Immature natural killer cell (primary cell): ENCODE data around the gene C11orf58. TPM values are rescaled to one million over a fixed set of nuclear protein-coding genes. Genes with fewer than 3 reads are reported as not detected.

ENCODE experiments used
- DNase-seq, 3 donors: peaks; one replicate each; pipeline ENCODE4 v3.0.0; 2022; ENCODE audit warnings: mixed read lengths in 1 of 3
- H3K27ac Mint-ChIP-seq, 6 donors: one replicate each; pipeline ENCODE4 v1.8.0; 2020; ENCODE audit warnings: mixed read lengths in 6 of 6, mild to moderate bottlenecking in 5 of 6, inconsistent platforms in 4 of 6, moderate library complexity in 3 of 6
- H3K27me3 Mint-ChIP-seq, 3 donors: one replicate each; pipeline ENCODE4 v1.8.0; 2020 to 2021; ENCODE audit warnings: low read depth in 3 of 3, mild to moderate bottlenecking in 3 of 3, mixed read lengths in 3 of 3, moderate library complexity in 3 of 3, inconsistent platforms in 1 of 3
- H3K36me3 Mint-ChIP-seq, 3 donors: one replicate each; pipeline ENCODE4 v1.8.0; 2020; ENCODE audit warnings: mixed read lengths in 3 of 3, inconsistent platforms in 2 of 3, mild to moderate bottlenecking in 2 of 3
- H3K4me1 Mint-ChIP-seq, 2 donors: one replicate each; pipeline ENCODE4 v1.8.0; 2020; ENCODE audit warnings: inconsistent platforms in 2 of 2, mild to moderate bottlenecking in 2 of 2, mixed read lengths in 2 of 2, moderate library complexity in 1 of 2
- H3K4me3 Mint-ChIP-seq, 5 donors: one replicate each; pipeline ENCODE4 v1.8.0; 2020; ENCODE audit warnings: mild to moderate bottlenecking in 5 of 5, mixed read lengths in 5 of 5, inconsistent platforms in 3 of 5, moderate library complexity in 3 of 5
- H3K9me3 Mint-ChIP-seq, 6 donors: one replicate each; pipeline ENCODE4 v1.8.0; 2020; ENCODE audit warnings: mild to moderate bottlenecking in 6 of 6, mixed read lengths in 6 of 6, inconsistent platforms in 4 of 6, moderate library complexity in 3 of 6
- polyA plus RNA-seq, 3 donors: library from polyadenylated mRNA; unstranded; fragments of 300-500 nt; fragmentation: Illumina TruSeq; gene quantifications; one replicate each; pipeline ENCODE4 v1.2.3, GENCODE V29; 2021

Gene C11orf58
- polyA plus RNA-seq, 3 donors from 2014 or later, result 166 to 212 (median 179) TPM

DNA sequence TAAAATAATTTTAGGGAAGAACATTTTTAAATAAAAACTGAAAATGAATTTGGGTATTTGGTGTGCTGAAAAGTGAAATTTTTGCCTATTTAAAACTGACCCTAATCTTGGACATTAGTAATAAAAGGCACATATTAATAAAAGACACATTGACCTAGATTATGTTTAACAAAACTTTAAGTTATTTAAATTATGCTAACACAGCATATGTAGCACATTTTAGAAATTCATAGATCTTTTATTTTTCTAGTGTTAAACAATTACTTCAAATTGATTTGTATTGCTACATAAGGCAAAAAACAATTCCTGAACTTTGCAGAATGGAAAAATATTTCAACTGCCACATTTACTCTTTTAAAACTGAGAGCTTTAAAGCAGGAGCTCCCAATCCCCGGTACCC is 10.6 kb downstream of the C11orf58 start:
- no peaks in the 10 kb centered on the region for H3K9me3 Mint-ChIP-seq
- H3K36me3 Mint-ChIP-seq, result peaks cover 14 to 54% (median 24%) of the 10 kb centered on the region in 3 donors
- no peak for DNase-seq
- no peak overlapping the region for H3K4me3 Mint-ChIP-seq
- H3K27ac Mint-ChIP-seq, result peak overlapping the region in 2 of 6 donors; percentile 60 to 73
- no peaks in the 10 kb centered on the region for H3K27me3 Mint-ChIP-seq
- peaks cover 28 to 62% of the 10 kb centered on the region in 2 donors for H3K4me1 Mint-ChIP-seq

DNA sequence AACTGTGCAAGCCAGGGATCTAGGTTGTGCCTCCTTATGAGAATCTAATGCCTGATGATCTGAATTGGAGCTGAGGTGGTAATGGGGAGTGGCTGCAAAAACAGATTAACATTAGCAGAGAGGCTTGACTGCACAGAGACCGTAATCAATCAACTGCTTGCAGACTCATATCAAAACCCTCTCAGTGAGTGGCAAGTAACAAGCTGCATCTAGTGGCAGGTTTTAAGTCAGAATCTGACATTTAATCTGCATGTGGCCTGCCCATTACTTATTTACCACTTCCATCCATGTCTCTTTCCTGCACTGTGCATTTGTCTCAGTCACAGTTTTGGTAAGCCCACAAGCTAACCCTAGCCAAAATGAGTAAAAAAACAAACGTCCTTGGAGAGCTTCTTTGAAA is 11.2 kb downstream of the C11orf58 start:
- Mint-ChIP-seq H3K27ac (peak overlapping the region in 3 of 6 donors; percentile 16 to 60 (median 28)), H3K36me3 (peaks cover 16 to 56% (median 24%) of the 10 kb centered on the region in 3 donors), H3K4me3 (no peak overlapping the region), H3K27me3 (no peaks in the 10 kb centered on the region), H3K4me1 (peaks cover 22 to 57% of the 10 kb centered on the region in 2 donors), H3K9me3 (no peaks in the 10 kb centered on the region)
- no peak for DNase-seq

DNA sequence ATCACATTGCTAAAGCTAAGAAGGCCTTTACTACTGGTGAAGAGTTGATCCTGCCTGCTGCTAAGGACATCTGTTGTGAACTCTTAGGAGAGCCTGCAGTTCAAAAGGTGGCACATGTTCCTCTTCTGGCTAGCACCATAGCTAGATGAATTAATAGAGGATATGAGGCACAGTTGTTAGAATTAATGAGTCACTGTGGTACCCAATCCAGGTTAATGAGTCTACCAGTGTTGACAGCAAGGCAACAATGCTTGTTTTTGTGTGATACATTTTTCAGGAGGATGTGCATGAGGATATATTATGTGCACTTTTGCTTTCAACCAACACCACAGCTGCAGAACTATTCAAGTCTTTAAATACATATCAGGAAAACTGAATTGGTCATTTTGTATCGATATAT is 12.0 kb downstream of the C11orf58 start:
- DNase-seq, result no peak
- peaks cover 15 to 49% of the 10 kb centered on the region in 2 donors for H3K4me1 Mint-ChIP-seq
- H3K27ac Mint-ChIP-seq, result peak overlapping the region in 1 of 6 donors; percentile 34
- no peaks in the 10 kb centered on the region for H3K9me3 Mint-ChIP-seq
- H3K27me3 Mint-ChIP-seq, result no peaks in the 10 kb centered on the region
- no peak overlapping the region for H3K4me3 Mint-ChIP-seq
- H3K36me3 Mint-ChIP-seq, result peaks cover 19 to 57% (median 21%) of the 10 kb centered on the region in 3 donors

DNA sequence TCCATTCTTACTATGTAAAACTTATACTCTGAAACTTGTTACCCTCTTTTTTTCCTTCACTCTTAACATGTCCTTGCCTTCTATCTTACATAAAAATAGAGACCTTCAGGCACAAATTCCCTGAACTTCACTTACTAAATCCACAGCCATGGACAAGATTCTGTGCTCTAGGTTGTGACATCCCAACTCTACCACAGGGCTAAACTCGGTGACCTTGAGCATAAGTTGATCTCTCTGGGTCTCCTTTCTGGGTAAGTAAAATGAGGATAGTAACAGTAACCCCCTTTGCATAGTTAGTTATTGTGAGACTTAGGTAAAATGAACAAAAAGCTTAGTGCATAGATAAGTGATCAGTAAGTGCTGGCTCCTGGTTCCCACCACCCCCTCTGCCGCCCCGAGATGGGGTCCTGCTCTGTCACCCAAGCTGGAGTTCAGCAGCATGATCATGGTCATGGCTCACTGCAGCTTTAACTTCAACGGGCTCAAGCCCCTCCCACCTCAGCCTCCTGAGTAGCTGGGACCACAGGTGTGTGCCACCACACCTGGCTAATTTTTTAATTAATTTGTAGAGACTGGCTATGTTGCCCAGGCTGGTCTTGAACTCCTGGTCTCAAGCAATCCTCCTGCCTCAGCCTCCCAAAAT is 20.1 kb downstream of the C11orf58 start:
- Mint-ChIP-seq H3K4me1 (peaks cover 0 to 7% of the 10 kb centered on the region in 2 donors), H3K27ac (no peak overlapping the region), H3K27me3 (peaks cover 0 to 2% (median 0%) of the 10 kb centered on the region in 3 donors), H3K4me3 (no peak overlapping the region), H3K36me3 (peaks cover 14 to 30% (median 20%) of the 10 kb centered on the region in 3 donors), H3K9me3 (no peaks in the 10 kb centered on the region)
- DNase-seq, result no peak

DNA sequence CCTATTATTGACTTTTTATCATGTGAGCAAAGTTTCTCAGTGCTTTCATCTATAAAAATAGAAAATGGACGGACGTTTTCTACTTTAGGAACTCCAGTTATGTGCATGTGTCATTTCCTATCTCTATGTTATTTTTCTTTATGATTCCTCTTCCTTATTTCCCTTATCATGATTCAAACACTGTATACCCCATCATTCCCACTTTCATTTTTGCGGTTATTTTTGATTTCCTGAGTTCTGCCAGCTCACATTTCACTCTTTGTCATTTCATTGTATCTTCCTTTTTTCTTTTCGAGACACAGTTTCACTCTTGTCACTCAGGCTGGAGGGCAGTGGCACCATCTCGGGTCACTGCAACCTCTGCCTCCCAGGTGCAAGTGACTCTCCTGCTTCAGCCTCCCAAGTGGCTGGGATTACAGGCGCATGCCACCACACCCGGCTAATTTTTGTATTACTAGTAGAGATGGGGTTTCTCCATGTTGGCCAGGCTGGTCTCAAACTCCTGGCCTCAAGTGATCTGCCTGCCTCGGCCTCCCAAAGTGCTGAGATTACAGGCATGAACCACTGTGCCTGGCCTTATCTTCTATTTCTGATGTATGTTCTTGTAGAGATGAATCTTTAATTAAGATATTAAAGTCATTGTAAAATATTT is 21.5 kb downstream of the C11orf58 start:
- H3K27ac Mint-ChIP-seq, result peak overlapping the region in 5 of 6 donors; percentile 6 to 82 (median 71)
- H3K27me3 Mint-ChIP-seq, result peaks cover 0 to 2% (median 0%) of the 10 kb centered on the region in 3 donors
- DNase-seq, result no peak
- peaks cover 0 to 7% of the 10 kb centered on the region in 2 donors for H3K4me1 Mint-ChIP-seq
- H3K36me3 Mint-ChIP-seq, result peaks cover 14 to 23% (median 16%) of the 10 kb centered on the region in 3 donors
- H3K4me3 Mint-ChIP-seq, result no peak overlapping the region
- H3K9me3 Mint-ChIP-seq, result no peaks in the 10 kb centered on the region

DNA sequence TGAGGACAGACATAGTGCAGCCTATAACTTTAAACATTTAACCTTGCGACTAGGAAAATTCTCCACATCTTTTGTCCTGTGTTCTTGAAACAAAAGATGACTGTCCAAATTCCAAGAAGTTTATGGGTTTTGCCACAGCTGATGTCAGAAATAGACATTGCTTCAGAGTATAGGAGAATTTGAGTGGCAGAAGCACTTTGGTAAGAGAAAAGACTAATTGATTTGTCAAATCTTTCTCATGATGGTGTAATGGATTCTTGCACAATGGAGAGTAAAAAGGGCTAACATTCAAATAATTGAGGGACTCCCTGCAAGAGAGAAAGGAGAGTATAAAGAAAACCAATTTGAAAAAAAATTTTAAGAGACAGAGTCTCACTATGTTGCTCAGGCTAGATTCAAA is 25.3 kb downstream of the C11orf58 start:
- H3K27me3 Mint-ChIP-seq, result peaks cover 1 to 8% (median 3%) of the 10 kb centered on the region in 3 donors
- no peak overlapping the region for H3K27ac Mint-ChIP-seq
- H3K36me3 Mint-ChIP-seq, result peaks cover 4 to 5% (median 4%) of the 10 kb centered on the region in 3 donors
- no peaks in the 10 kb centered on the region for H3K9me3 Mint-ChIP-seq
- H3K4me3 Mint-ChIP-seq, result no peak overlapping the region
- DNase-seq, result no peak
- H3K4me1 Mint-ChIP-seq, result peaks cover 0 to 7% of the 10 kb centered on the region in 2 donors

DNA sequence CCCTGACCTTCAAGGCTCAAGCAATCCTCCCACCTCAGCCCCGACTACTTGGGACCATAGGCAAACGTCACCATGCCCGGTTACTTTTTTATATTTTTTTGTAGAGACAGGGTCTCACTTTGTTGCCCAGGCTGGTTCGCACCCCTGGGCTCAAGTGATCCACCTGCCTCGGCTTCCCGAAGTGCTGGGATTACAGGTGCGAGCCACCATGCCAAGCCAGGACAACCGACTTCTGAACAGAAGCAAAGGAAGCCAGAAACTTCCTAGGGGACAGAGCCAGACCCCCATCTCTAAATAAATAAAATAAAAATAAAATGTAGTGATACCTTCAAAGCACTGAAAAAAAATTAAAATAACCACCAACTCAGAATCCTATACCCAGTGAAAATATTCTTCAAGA is 26.4 kb downstream of the C11orf58 start:
- Mint-ChIP-seq H3K27me3 (peaks cover 2 to 8% (median 3%) of the 10 kb centered on the region in 3 donors), H3K36me3 (no peaks in the 10 kb centered on the region), H3K4me1 (peaks cover 0 to 4% of the 10 kb centered on the region in 2 donors), H3K4me3 (no peak overlapping the region), H3K9me3 (no peaks in the 10 kb centered on the region), H3K27ac (no peak overlapping the region)
- no peak for DNase-seq

DNA sequence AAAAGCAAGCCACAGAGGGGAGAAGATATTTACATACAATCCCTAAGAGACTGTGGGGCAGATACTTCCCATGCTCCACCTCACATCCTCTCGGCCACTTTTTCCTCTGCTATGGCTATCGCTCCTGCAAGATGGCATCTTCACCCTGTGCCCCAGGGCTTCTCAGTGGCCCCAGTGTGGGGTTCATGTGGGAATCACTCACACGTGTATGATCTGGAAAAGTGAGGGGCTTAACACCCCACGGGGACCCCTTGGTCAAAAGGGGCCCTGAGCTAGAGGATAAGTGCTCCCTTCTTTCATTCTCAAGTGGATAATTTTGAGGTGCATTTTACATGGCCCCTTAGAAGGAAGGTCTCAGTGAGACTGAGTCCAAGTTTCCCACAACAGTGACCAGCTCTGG is 28.7 kb downstream of the C11orf58 start:
- H3K9me3 Mint-ChIP-seq, result no peaks in the 10 kb centered on the region
- no peaks in the 10 kb centered on the region for H3K4me1 Mint-ChIP-seq
- H3K27ac Mint-ChIP-seq, result no peak overlapping the region
- no peak overlapping the region for H3K4me3 Mint-ChIP-seq
- DNase-seq, result no peak
- peaks cover 2 to 8% (median 3%) of the 10 kb centered on the region in 3 donors for H3K27me3 Mint-ChIP-seq
- H3K36me3 Mint-ChIP-seq, result no peaks in the 10 kb centered on the region

DNA sequence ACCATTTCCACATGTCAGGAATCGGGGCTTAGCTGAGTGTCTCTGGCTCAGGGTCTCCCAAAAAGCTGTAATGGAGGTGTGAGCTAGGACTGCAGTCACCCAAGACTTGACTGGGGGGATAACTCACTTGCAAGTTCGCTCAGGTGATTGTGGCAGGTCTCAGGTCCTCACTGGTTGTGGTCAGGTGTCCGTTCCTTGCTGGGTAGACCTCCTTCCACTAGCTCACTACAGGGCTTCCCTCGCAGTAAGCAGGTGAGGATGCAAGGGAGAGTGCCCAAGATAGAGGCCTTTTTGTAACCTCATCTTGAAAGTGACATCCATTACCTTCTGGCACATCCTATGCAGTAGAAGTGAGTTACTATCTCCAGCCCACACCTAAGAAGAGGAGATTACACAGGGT is 29.5 kb downstream of the C11orf58 start:
- Mint-ChIP-seq H3K27ac (no peak overlapping the region), H3K36me3 (no peaks in the 10 kb centered on the region), H3K9me3 (no peaks in the 10 kb centered on the region), H3K4me3 (no peak overlapping the region), H3K4me1 (no peaks in the 10 kb centered on the region), H3K27me3 (peaks cover 2 to 8% (median 3%) of the 10 kb centered on the region in 3 donors)
- no peak for DNase-seq

DNA sequence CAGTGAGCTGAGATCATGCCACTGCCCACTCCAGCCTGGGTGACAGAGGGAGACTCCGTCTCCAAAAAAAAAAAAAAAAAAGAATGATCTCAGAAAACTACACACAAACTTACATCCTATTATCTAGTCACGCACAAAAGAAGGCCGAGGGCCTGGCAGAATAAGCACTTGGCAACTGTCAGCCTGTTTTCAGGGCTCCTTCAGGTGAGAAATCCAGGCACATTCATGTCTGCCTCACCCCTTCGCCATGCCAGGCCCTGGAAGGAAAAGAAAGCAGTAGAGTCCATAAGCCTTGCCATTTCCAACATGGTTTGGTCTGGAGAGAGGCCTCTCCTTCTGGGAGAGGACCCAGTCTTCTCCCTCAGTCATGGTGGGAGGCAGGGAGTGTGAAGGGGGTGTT is 30.9 kb downstream of the C11orf58 start:
- H3K27me3 Mint-ChIP-seq, result peaks cover 2 to 8% (median 3%) of the 10 kb centered on the region in 3 donors

DNA sequence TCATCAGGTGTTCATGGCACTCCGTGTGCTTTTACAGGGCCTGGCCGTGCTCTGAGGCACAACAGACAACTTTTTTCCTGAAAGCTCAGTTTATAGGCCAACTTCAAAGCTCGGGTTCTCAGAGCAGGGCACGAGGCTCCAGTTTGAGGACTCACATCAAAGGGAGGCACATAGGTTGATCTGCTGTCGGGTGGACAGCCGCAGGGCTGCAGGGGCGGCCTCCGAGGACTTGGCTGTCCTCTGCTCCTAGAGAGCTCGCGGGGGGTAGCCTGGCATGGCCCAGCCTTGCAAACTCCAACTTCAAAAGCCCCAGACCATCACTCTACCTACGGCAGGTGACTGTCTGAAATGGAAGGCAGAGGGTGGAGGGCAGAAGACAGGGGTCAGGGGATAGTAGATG is 31.6 kb downstream of the C11orf58 start:
- H3K9me3 Mint-ChIP-seq, result no peaks in the 10 kb centered on the region
- no peak for DNase-seq
- H3K4me3 Mint-ChIP-seq, result no peak overlapping the region
- H3K36me3 Mint-ChIP-seq, result no peaks in the 10 kb centered on the region
- no peaks in the 10 kb centered on the region for H3K4me1 Mint-ChIP-seq
- H3K27me3 Mint-ChIP-seq, result peaks cover 3 to 8% (median 5%) of the 10 kb centered on the region in 3 donors
- no peak overlapping the region for H3K27ac Mint-ChIP-seq

More for the DNA sequence above, 30.9 kb downstream of the C11orf58 start:
- no peaks in the 10 kb centered on the region for H3K4me1 Mint-ChIP-seq
- no peak for DNase-seq
- H3K9me3 Mint-ChIP-seq, result no peaks in the 10 kb centered on the region
- no peak overlapping the region for H3K27ac Mint-ChIP-seq
- no peaks in the 10 kb centered on the region for H3K36me3 Mint-ChIP-seq
- no peak overlapping the region for H3K4me3 Mint-ChIP-seq

DNA sequence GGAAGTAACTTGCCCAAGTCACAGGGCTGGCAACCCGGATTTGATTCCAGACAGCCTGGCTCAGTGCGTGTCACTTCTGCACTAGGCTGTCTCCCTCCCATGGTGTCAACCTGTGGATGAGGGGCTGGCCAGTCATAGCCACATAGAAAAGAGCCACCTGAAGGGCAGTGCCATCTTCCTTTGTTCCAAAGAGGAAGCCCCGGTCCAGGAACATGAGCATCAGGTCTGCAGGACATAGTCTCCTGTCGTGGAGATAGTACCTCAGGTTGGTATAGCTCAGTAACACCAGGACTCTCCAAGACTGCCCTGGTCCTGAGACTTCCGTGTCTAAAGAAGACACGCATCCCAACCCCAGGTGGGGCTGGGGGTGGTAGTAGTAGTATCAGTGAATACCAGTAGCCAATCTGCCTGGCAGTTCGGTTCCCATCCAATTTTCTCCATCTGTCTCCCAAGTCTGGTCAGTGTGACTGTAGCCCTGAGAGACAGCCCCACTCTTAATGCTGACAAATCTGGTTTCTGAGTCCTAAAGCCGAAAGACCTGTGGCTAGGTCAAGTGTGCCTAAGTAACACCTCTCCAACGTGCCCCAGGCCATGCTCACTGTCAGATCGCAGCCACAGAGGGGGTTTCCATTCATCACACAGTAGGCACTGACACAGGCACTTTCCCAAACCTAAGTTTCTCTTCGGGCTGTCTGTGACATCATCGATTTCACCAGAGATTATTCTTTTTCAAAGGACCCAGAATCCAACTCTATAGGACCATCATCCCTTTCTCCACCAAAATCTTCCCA is 33.1 kb downstream of the C11orf58 start:
- H3K4me1 Mint-ChIP-seq, result no peaks in the 10 kb centered on the region
- peaks cover 3 to 4% (median 3%) of the 10 kb centered on the region in 3 donors for H3K27me3 Mint-ChIP-seq
- no peaks in the 10 kb centered on the region for H3K9me3 Mint-ChIP-seq
- no peaks in the 10 kb centered on the region for H3K36me3 Mint-ChIP-seq
- H3K27ac Mint-ChIP-seq, result no peak overlapping the region
- DNase-seq, result no peak
- no peak overlapping the region for H3K4me3 Mint-ChIP-seq

DNA sequence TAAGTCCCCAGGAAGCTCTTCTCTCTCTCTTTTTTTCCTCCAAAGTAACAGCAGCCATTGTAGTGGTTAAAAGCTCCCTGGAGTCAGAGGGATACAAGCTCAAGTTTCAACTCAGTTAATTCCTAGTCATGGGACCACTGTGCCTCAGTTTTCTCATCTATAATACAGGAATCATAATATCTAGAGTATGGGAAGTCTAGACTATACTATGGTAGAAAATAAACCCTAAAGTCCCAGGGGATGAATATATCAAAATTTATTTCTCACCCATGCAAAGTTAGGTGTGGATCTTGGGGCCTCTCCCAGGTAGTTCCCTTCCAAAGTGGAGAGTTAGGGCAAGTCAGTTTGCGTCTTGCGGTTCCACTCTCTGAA is 33.7 kb downstream of the C11orf58 start:
- Mint-ChIP-seq H3K4me1 (no peaks in the 10 kb centered on the region), H3K27me3 (peaks cover 0 to 4% (median 0%) of the 10 kb centered on the region in 3 donors), H3K4me3 (no peak overlapping the region), H3K36me3 (no peaks in the 10 kb centered on the region), H3K27ac (no peak overlapping the region), H3K9me3 (no peaks in the 10 kb centered on the region)
- no peak for DNase-seq
